ENCODE measurements around the gene GPS1.

The GPS1 gene

DNA sequence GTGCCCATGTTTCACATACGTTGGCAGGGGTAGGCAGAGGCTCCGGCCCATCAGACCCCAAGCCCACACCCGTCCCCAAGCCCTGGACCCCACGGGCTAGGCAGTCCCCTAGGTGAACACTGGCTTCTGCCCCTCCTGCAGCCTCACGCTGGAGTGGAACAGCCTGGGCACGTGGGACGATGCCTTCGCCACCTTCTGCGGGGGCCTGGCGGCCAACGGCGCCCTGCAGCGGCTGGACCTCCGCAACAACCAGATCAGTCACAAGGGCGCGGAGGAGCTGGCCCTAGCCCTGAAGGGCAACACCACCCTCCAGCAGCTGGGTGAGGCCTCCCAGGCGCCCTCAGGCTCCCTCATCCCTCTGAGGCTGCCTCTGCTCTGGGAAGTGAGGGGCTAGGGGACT lies 26.8 kb upstream of the GPS1 start:
- H3K4me3 ChIP-seq (ENCODE audit: low read length) = no peak overlapping the region

GRCh38 chr17:82025401-82026107 lies 26.1 kb upstream of the GPS1 start:
- Histone ChIP-seq H3K9me3 (ENCODE audit: control insufficient read depth, low read length) (no peaks in the 10 kb centered on the region), H3K27me3 (ENCODE audit: control insufficient read depth, insufficient read depth, low read length) (no peaks in the 10 kb centered on the region), H3K4me3 (ENCODE audit: low read length) (no peak overlapping the region), H3K36me3 (ENCODE audit: control insufficient read depth, insufficient read depth, low read length) (no peaks in the 10 kb centered on the region), H3K9ac (ENCODE audit: low read length) (no peak overlapping the region), H3K4me1 (ENCODE audit: control insufficient read depth, insufficient read depth, low read length) (peaks cover 33% of the 10 kb centered on the region)

More for the DNA sequence above, 26.8 kb upstream of the GPS1 start:
- Histone ChIP-seq H3K27me3 (ENCODE audit: control insufficient read depth, insufficient read depth, low read length) (no peaks in the 10 kb centered on the region), H3K36me3 (ENCODE audit: control insufficient read depth, insufficient read depth, low read length) (no peaks in the 10 kb centered on the region), H3K4me1 (ENCODE audit: control insufficient read depth, insufficient read depth, low read length) (peaks cover 34% of the 10 kb centered on the region), H3K9ac (ENCODE audit: low read length) (no peak overlapping the region), H3K9me3 (ENCODE audit: control insufficient read depth, low read length) (no peaks in the 10 kb centered on the region)

GRCh38 chr17:82028246-82028645 lies 23.5 kb upstream of the GPS1 start:
- Histone ChIP-seq H3K9ac (ENCODE audit: low read length) (no peak overlapping the region), H3K4me3 (ENCODE audit: low read length) (no peak overlapping the region), H3K36me3 (ENCODE audit: control insufficient read depth, insufficient read depth, low read length) (no peaks in the 10 kb centered on the region), H3K9me3 (ENCODE audit: control insufficient read depth, low read length) (no peaks in the 10 kb centered on the region), H3K27me3 (ENCODE audit: control insufficient read depth, insufficient read depth, low read length) (no peaks in the 10 kb centered on the region), H3K4me1 (ENCODE audit: control insufficient read depth, insufficient read depth, low read length) (peaks cover 23% of the 10 kb centered on the region)

- H3K27me3 ChIP-seq (ENCODE audit: control insufficient read depth, insufficient read depth, low read length) = no peaks in the 10 kb centered on the region
- no peaks in the 10 kb centered on the region for H3K9me3 ChIP-seq (ENCODE audit: control insufficient read depth, low read length)
- H3K4me3 ChIP-seq (ENCODE audit: low read length) = no peak overlapping the region
- H3K9ac ChIP-seq (ENCODE audit: low read length) = no peak overlapping the region
- peaks cover 20% of the 10 kb centered on the region for H3K4me1 ChIP-seq (ENCODE audit: control insufficient read depth, insufficient read depth, low read length)
- no peaks in the 10 kb centered on the region for H3K36me3 ChIP-seq (ENCODE audit: control insufficient read depth, insufficient read depth, low read length)
Observed at GRCh38 chr17:82028966-82029365, 22.7 kb upstream of the GPS1 start.

GRCh38 chr17:82029391-82029790 lies 22.3 kb upstream of the GPS1 start:
- Histone ChIP-seq H3K27me3 (ENCODE audit: control insufficient read depth, insufficient read depth, low read length) (no peaks in the 10 kb centered on the region), H3K4me3 (ENCODE audit: low read length) (no peak overlapping the region), H3K9ac (ENCODE audit: low read length) (no peak overlapping the region), H3K9me3 (ENCODE audit: control insufficient read depth, low read length) (no peaks in the 10 kb centered on the region), H3K36me3 (ENCODE audit: control insufficient read depth, insufficient read depth, low read length) (no peaks in the 10 kb centered on the region), H3K4me1 (ENCODE audit: control insufficient read depth, insufficient read depth, low read length) (peaks cover 16% of the 10 kb centered on the region)

- Histone ChIP-seq H3K27me3 (ENCODE audit: control insufficient read depth, insufficient read depth, low read length) (no peaks in the 10 kb centered on the region), H3K4me1 (ENCODE audit: control insufficient read depth, insufficient read depth, low read length) (peaks cover 14% of the 10 kb centered on the region), H3K4me3 (ENCODE audit: low read length) (no peak overlapping the region), H3K36me3 (ENCODE audit: control insufficient read depth, insufficient read depth, low read length) (no peaks in the 10 kb centered on the region), H3K9ac (ENCODE audit: low read length) (no peak overlapping the region), H3K9me3 (ENCODE audit: control insufficient read depth, low read length) (no peaks in the 10 kb centered on the region)
Observed at GRCh38 chr17:82029990-82030469, 21.7 kb upstream of the GPS1 start.

- Histone ChIP-seq H3K9me3 (ENCODE audit: control insufficient read depth, low read length) (no peaks in the 10 kb centered on the region), H3K27me3 (ENCODE audit: control insufficient read depth, insufficient read depth, low read length) (no peaks in the 10 kb centered on the region)
Observed at GRCh38 chr17:82030470-82031302, 21.0 kb upstream of the GPS1 start.

GRCh38 chr17:82031303-82031884 lies 20.3 kb upstream of the GPS1 start, which contains the start of gene RAC3:
TSS of gene RAC3 (plus strand) at chr17:82031678. CDS start at chr17:82031762, 84 bp downstream.
- peak within 1 kb of the TSS; percentile 25 for H3K4me3 ChIP-seq (ENCODE audit: low read length)
- H3K4me1 ChIP-seq (ENCODE audit: control insufficient read depth, insufficient read depth, low read length) = peaks cover 21% of the 10 kb centered on the region
- no peaks in the 10 kb centered on the region for H3K27me3 ChIP-seq (ENCODE audit: control insufficient read depth, insufficient read depth, low read length)
- H3K36me3 ChIP-seq (ENCODE audit: control insufficient read depth, insufficient read depth, low read length) = no peaks in the 10 kb centered on the region
- no peaks in the 10 kb centered on the region for H3K9me3 ChIP-seq (ENCODE audit: control insufficient read depth, low read length)
- H3K9ac ChIP-seq (ENCODE audit: low read length) = peak within 1 kb of the TSS; percentile 28

More at GRCh38 chr17:82030470-82031302, 21.0 kb upstream of the GPS1 start:
- H3K4me1 ChIP-seq (ENCODE audit: control insufficient read depth, insufficient read depth, low read length) = peaks cover 14% of the 10 kb centered on the region
- peak overlapping the region; percentile 25 for H3K4me3 ChIP-seq (ENCODE audit: low read length)
- H3K36me3 ChIP-seq (ENCODE audit: control insufficient read depth, insufficient read depth, low read length) = no peaks in the 10 kb centered on the region
- H3K9ac ChIP-seq (ENCODE audit: low read length) = no peak overlapping the region

DNA sequence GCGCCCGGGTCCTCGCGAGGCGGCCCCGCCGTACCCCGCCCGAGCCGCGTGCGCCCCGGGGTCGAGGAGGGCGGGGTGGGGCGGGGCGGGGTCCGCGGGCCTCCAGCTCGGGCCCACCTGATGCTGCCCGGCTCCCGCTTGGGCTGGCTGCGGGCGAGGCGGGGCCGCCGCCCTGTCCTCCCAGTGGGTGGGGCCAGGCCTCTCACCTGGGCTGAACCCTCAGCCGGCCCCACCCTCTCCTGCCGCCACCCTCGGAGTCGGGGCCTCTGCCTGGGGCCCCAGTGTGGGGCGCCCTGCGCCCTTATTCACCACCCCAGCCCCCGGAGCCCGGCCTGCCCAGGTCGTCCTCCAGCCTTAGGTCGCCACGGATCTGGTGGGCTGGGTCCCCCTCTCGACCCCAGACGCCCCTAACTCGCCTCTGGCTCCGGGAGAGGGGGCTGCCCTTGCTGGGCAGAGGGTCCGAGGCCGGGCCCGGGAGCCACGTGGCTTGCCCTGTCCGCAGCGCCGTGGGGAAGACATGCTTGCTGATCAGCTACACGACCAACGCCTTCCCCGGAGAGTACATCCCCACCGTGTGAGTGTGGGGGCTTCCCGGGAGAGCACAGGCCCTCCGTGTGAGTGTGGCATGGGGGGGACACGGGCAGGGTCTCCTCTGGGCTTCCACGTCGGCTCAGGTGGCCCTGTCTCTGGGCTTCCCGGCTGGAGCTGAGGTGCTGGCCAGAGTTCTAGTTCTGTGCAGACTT lies 19.6 kb upstream of the GPS1 start:
- Histone ChIP-seq H3K36me3 (ENCODE audit: control insufficient read depth, insufficient read depth, low read length) (no peaks in the 10 kb centered on the region), H3K27me3 (ENCODE audit: control insufficient read depth, insufficient read depth, low read length) (no peaks in the 10 kb centered on the region), H3K9me3 (ENCODE audit: control insufficient read depth, low read length) (no peaks in the 10 kb centered on the region), H3K4me1 (ENCODE audit: control insufficient read depth, insufficient read depth, low read length) (peaks cover 27% of the 10 kb centered on the region), H3K4me3 (ENCODE audit: low read length) (no peak overlapping the region), H3K9ac (ENCODE audit: low read length) (peak overlapping the region; percentile 28)

- no peaks in the 10 kb centered on the region for H3K36me3 ChIP-seq (ENCODE audit: control insufficient read depth, insufficient read depth, low read length)
- no peaks in the 10 kb centered on the region for H3K9me3 ChIP-seq (ENCODE audit: control insufficient read depth, low read length)
- H3K4me3 ChIP-seq (ENCODE audit: low read length) = no peak overlapping the region
- H3K27me3 ChIP-seq (ENCODE audit: control insufficient read depth, insufficient read depth, low read length) = no peaks in the 10 kb centered on the region
- H3K9ac ChIP-seq (ENCODE audit: low read length) = peak overlapping the region; percentile 7
- H3K4me1 ChIP-seq (ENCODE audit: control insufficient read depth, insufficient read depth, low read length) = peaks cover 27% of the 10 kb centered on the region
Observed at GRCh38 chr17:82033359-82034085, 18.2 kb upstream of the GPS1 start.

DNA sequence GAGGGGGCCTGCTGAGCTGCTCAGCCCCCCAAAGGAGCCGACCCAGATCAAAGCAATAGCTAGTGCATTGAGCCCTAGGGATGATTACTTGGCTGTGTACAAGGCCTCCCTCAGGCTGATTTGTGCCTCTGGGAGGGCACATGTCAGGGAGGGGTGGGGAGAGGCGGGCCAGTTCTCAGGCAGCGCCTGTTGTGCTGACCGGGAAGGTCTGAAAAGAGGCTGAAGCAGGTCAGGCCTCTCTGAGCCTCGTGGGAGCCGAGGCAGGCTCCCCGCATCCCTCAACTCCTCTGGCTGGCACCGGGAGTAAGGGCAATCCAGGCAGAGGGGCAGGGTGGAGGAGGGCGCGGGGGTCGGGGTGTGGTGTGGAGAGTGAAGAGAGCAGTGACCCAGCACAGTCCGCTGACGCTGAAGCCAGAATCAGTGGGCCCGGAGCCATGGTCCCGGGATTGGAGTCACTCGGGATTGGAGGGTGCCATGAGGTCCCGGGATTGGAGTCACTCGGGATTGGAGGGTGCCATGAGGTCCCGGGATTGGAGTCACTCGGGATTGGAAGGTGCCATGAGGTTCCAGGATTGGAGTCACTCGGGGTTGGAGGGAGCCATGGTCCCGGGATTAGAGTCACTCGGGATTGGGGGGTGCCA lies 17.2 kb upstream of the GPS1 start:
- Histone ChIP-seq H3K27me3 (ENCODE audit: control insufficient read depth, insufficient read depth, low read length) (no peaks in the 10 kb centered on the region), H3K4me1 (ENCODE audit: control insufficient read depth, insufficient read depth, low read length) (peaks cover 27% of the 10 kb centered on the region), H3K9me3 (ENCODE audit: control insufficient read depth, low read length) (no peaks in the 10 kb centered on the region), H3K9ac (ENCODE audit: low read length) (no peak overlapping the region), H3K4me3 (ENCODE audit: low read length) (no peak overlapping the region), H3K36me3 (ENCODE audit: control insufficient read depth, insufficient read depth, low read length) (no peaks in the 10 kb centered on the region)
